NCI-H128 (cell line): ENCODE data around the gene DNALI1.
"Not testable (repeated sequence)": the region's sequence is repeated elsewhere in the genome, so short reads cannot be mapped to it uniquely, and the experiment has no call there.

Source experiments
- DNase-seq: peaks from one replicate; lab custom pipeline; 2025; ENCODE audit not compliant: unreplicated experiment; lab: John Stamatoyannopoulos, UW

The DNALI1 gene

DNA sequence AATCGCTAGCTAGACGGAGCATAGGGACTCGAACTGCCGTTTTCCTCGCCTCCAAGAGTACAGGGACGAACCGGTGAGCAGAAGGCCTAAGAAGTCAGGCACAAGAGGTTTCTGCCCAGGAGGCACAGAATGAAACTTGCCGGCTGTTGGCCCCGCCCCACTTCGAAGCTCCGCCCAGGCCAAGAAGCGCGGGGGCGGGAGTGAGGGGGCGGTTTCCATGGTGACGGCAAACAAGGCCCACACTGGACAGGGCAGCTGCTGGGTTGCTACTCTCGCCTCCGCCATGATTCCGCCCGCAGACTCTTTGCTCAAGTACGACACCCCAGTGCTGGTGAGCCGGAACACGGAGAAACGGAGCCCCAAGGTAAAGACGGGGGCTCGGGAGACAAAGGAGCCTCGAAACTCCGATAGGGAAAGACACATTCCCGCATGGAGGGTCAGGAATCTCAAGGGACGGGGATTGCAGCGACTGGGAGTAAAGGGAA lies at the start of gene DNALI1:
DNALI1 (plus strand) TSS at position 229 of the 485 bp plus-strand sequence; CDS start at position 284, 55 bp downstream.
- DNase-seq: peak; percentile 80

DNA sequence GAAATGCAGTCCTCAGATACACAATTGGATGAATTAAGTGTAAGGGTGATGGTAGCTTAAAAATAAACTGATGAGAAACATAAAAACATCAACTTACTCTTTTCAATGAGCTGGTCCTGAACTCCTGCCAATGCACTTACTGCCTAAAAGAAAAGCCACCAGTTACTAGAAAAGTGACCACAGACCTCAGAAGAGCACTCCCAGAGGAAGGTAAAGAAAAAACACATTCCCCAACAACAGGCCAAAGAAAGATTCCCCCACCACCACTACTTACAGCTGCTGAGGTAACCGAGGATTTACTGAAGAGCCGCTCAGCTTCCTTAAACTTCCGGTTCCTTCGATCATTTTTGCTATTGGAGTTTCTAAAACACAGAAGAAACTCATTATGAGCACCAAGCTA lies 47.6 kb upstream of the DNALI1 start:
- no peak for DNase-seq

DNA sequence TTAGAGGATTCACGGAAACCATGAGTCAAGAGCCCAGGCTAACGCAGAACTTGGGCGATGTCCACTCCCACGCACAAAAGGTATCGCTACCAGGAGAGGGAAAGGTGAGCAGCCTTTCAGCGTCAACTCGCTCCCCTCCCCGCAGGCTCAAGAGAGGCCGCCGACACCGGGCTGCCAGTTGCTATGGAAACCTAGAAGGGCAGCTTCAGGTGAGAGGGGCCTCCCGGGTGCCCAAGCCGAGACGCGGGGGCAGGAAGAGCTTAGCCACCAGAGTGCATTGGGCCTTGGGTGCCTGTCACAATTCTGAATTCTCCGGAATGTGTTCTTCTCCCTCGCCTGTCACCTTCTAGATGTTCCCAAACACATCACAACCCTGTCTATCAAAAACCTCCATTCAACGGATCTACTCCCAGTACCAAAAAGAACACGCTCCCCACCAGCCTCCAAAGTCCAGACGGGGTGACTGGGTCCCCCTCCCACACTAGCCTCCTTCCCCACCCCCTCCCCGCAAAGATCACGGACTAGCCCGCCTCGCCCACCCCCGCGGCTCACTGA lies 42.9 kb upstream of the DNALI1 start:
- peak; percentile 15 for DNase-seq

DNA sequence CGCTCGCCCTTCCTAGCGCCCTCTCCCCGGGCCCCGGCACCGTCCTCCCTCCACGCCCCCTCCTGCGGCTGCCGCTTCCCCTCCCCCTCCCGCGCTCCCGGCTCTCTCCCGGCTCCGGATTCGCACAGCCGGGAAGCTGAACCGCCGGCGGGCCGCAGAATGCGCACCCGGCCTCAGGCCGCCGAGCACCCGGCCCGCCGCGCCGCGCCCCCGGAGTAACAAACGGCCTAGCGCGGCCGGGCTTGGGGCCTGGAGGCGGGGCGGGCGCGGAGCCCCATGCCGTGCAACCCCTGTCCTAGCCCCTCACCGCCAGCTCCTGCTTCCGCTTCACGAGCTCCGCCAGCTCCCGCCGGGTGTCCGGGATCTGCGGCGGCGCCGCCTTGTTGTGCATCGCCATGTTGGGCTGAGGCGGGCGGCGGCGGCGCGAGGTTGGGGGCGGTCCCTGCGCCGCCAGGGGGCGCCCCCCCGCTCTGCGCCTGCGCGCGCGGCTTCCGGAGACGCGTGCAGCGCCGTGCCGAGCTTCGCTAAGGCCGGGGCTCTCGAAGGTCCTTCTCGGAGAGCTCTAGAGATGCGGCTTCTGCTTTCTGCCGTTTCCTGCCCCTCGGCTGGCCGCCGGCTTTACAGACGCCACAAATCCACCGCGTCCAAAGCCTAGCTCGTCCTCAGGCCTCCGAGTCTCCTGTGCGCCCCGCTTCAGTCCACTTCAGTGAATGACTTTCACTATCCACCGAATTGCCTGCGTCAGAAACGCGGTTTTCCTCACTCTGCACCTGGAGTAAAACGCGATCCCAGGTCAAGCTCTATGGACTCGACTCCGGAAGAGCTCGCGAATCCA lies 42.2 kb upstream of the DNALI1 start, which contains the start of gene MEAF6:
MEAF6 (minus strand) TSS at position 417 of the 835 bp plus-strand sequence; CDS start at position 397, 20 bp downstream.
- peak; percentile 84 for DNase-seq

DNA sequence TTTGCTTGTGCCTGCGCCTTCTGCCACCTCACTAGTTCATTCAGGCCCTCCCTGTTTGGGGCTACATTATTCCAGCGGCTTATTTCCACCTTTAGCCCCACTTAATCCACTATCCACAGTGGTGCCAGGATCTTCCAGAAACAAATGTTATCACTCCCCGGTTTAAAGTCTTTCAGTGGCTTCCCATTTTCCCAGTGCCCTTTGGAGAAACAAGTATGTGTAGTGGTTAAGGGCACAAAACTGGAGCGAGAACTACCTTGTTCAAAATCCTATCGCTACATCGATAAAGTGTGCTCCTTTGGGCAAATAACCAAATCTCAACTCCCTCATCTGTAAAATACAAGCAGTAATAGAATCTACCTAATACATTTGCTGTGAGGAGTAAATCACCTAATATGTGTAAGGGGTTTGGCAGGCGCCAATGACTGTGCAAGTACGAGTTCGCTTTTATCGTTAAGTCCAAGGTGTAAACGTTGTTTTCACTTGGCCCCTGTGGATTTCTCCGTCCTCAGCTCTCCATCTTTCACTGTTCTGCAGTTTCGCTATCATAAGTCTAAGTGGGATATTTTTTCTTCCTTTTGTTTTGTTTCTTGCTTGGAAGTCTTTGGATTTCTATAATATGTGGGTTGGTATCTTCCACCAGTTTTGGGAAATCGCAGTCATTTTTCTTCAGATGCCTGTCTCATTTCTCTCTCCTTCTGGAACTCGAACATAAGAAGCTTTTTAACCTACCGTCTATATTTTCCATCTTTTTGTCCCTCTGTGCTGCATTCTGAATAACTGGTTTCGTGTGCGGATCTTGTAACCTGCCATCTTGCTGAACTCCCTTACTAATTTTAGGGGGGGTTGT lies 41.3 kb upstream of the DNALI1 start:
- DNase-seq: no peak

DNA sequence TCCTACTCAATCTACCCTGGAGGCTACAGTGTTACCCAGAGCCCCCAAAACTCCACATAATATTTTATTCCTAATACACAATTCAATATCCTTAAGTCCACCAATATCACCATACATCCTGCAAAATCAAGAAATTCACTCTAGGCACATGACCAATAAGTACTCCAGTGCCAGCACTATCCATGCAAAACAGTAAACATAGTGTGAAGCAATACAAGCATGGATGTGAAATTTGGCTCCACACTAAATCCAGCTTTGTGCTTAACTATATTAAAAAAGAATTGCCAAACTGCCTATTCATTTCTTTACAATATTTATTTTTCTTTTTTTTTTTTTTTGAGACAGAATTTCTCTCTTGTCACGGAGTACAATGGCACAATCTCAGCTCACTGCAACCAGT lies 39.2 kb upstream of the DNALI1 start:
- no peak for DNase-seq

DNA sequence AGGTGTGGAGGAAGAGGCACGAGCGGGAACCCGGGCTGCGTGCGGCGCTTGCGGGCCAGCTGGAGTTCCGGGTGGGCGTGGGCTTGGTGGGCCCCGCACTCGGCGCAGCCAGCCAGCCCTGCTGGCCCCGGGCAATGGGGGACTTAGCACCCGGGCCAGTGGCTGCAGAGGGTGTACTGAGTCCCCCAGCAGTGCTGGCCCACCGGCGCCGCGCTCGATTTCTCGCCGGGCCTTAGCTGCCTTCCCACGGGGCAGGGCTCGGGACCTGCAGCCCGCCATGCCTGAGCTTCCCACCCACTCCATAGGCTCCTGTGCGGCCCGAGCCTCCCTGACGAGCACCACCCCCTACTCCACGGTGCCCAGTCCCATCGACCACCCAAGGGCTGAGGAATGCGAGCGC lies 38.5 kb upstream of the DNALI1 start:
- not testable (repeated sequence) for DNase-seq

DNA sequence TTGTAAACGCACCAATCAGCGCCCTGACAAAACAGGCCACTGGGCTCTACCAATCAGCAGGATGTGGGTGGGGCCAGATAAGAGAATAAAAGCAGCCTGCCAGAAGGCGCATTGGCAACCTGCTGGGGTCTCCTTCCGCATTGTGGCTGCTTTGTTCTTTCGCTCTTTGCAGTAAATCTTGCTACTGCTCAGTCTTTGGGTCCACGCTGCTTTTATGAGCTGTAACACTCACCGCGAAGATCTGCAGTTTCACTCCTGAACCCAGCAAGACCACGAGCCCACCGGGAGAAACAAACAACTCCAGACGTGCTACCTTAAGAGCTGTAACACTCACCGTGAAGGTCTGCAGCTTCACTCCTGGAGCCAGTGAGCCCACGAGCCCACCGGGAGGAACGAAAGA lies 37.8 kb upstream of the DNALI1 start:
- DNase-seq: not testable (repeated sequence)

DNA sequence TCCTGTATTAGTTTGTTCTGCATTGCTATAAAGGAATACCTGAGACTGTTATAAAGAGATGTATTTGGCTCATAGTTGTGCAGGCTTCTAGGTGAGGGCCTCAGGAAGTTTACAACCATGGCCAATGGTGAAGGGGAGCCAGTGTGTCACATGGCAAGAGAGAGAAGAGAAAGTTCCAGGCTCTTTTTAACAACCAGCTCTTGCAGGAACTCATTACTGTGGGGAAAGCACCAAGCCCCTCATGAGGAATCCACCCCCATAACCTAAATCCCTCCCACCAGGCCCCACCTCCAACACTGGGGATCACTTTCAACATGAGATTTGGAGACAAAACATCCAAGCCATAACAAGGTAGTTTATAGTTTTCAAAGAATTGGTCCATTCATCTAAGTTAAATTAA lies 37.1 kb upstream of the DNALI1 start:
- no peak for DNase-seq

DNA sequence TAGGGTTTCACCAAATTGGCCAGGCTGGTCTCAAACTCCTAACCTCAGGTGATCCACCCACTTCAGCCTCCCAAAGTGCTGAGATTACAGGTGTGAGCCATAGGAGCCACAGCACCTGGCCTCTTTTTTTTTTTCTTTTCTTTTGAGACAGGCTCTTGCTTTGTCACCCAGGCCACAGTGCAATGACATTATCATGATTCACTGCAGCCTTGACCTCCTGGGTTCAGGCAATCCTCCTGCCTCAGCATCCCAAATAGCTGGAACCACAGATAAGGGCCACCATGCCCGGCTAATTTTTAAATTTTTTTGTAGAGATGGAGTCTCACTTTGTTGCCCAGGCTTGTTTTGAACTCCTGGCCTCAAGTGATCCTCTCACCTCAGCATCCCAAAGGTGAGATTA lies 26.9 kb upstream of the DNALI1 start:
- not testable (repeated sequence) for DNase-seq

DNA sequence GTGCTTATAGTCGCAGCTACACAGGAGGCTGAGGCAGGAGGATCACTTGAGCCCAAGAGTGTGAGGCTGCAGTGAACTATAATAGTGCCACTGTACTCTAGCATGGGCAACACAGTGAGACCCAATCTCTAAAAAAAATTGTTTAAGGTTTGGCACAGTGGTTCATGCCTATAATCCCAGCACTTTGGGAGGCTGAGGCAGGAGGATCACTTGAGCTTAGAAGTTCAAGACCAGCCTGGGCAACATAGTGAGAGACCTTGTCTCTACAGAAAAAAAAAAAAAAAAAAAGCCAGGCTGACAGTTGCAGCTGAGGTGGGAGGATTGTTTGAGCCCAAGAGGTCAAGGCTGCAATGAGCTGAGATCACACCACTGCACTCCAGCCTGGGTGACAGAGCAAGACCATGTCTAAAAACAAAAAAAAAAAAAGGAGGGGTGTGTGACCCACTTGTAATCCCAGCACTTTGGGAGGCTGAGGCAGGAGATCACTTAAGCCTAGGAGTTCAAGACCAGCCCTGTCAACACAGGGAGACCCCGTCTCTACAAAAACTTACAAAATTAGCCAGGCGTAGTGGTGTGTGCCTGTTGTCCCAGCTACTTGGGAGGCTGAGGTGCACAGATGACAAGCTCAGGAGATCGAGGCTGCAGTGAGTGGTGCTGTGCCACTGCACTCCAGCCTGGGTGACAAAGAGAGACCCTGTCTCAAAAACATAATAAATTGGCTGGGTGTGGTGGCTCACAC lies 24.2 kb upstream of the DNALI1 start:
- DNase-seq: not testable (repeated sequence)

DNA sequence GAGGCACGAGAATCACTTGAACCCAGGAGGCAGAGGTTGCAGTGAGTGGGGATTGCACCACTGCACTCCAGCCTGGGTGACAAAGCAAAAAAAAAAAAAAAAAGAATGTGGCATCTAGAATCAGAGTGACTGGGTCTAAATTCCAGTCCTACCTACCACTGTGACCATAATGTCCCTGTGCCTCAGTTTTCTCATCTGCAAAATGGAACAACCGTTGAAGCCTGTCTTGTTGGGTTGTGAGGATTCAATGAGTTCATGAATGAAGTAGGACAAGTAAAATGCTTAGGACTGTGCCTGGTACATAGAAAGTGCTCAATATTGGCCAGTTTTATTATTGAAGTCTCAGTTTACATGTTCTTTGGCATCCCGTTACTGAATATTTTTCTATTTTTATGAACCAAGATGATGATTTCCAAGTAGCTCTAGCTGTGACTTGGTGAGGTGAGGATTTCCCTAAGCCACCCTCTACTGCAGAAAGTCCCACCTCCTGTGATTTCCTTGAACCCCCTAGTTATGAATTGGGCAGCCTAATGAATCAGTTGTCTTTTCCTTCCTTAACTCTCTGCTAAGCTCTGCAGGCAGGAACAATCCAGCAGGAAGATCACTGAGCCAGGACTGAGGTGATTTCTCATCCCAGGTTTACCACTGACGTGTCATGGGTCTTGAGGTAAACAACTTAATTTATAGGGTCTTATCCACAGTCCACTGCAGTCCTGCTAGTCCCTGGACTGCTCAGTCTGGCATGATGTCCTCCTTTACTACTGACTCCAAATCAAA lies 23.2 kb upstream of the DNALI1 start:
- no peak for DNase-seq

DNA sequence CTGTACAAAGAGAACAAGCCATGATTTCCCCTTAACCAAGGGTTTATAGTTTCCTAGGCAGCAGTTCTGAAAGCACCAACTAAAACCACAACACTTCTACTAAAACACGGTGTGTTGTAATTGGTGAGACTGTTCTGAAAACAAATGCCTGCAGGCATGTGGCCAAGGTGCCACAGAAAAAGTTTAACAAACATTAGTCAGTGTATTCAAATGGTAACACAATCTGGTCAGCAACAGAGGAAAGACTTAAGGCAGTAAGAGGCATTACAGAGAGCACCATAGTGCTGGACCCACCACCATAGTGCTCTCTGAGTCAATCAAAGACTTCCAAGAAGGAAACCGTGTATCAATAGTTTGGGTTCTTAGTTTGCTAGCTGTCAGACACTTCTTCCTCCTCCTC lies 19.4 kb upstream of the DNALI1 start:
- no peak for DNase-seq

DNA sequence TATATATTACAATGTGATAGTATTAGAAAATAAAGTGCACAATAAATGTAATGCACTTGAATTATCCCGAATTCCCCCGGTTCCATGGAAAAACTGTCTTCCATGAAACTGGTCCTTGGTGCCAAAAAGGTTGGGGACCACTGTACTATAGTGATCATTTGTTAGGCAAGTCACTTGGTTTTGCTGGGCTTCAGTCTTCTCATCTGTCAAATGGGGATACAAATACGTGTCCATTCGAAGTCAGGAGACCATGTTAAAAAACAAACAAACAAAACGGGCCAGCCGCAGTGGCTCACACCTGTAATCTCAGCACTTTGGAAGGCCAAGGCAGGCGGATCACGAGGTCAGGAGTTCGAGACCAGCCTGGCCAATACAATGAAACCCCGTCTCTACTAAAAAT lies 17.6 kb upstream of the DNALI1 start:
- DNase-seq: not testable (repeated sequence)

DNA sequence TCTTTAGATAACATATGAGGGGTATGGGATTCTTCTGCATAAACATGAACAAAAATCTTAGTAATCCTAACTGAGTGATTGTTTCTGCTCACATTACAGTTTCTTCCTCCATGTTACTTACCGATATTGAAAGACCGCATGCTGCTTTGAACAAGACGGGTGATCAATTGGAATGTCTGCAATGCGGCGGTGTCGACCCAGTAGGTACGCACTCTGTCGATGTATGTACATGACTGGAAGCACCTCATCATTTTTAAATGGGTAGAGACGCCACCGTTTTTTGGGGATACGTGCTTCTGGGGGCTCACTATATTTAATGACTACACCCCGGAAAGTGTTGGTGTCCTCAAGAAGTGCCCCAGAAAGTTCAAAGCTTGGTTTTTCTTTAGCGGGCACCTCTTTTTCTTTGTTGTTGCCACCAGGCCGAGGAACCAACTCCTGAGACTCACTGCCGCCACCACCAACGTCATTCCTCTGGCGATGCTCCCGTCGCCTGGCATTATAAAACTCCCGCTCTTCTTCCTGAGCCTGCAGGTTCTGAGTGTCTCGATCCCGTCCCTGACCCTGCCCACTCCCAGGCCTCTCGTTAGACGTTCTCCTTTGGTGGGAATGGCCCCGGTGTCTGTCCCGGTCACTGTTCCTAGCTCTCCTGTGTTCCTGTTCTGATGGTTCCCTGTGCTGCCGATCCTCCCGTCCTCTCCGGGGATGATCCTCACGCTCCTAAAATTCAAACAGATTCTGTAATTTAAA lies 16.5 kb upstream of the DNALI1 start:
- no peak for DNase-seq

DNA sequence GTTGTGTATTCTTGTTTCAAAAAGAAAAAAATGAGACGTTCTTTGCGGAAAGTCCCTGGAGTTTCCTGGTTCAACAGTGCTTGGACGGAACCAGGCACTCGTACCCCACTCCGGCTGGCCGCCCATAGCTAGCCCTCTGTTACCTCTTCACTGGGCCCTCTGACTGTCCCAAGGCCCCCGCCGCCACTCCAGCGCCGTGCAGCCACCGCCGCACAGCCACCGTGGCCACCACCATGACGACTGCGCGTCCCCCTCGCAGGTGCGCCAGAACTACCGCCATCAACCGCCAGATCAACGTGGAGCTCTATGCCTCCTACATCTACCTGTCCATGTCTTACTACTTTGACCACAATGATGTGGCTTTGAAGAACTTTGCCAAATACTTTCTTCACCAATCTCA lies 12.2 kb upstream of the DNALI1 start:
- DNase-seq: no peak

DNA sequence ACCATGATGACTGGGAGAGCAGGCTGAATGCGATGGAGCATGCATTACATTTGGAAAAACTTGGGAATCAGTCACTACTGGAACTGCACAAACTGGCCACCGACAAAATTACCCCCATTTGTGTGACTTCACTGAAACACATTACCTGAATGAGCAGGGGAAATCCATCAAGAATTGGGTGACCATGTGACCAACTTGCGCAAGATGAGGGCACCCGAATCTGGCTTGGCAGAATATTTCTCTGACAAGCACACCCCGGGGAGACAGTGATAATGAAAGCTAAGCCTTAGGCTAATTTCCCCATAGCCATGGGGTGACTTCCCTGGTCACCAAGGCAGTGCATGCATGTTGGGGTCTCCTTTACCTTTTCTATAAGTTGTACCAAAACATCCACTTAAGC lies 11.7 kb upstream of the DNALI1 start:
- no peak for DNase-seq

DNA sequence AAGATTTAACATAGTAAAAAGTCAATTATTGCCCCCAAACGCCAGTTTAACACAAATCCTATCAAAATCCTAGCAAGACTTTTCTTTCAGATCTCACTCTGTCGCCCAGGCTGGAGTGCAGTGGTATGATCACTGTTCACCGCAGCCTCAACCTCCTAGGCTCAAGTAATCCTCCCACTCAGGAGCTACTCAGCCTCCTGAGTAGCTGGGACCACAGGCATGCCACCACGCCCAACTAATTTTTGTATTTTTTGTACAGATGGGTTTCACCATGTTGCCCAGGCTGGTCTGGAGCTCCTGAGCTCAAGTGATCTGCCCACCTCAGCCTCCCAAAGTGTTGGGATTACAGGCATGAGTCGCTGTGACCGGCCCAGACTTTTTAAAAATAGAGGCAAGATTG lies 7.4 kb upstream of the DNALI1 start:
- DNase-seq: no peak

DNA sequence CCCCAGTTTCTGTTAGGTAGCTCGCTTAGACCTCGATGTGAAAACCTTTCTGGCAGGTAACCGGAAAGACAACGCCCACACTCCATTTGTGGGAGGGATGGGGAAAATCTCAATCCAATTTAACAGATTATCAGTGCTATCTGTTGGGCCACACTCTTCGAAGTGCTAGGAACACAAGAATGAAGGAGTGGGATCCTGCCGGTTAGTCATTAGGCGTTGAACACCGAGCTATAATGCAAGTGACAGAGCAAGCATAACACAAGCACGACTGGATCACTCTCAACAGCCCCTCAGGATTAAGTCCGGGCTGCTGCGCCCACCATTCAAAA lies 3.2 kb upstream of the DNALI1 start:
- DNase-seq: no peak
